CD4-positive, alpha-beta T cell treated with Interleukin-21 for 1 hour (primary cell): ENCODE data around the gene TMEM191C.
"Not testable (repeated sequence)": the region's sequence is repeated elsewhere in the genome, so short reads cannot be mapped to it uniquely, and the experiment has no call there.

ENCODE experiments used
- DNase-seq: peaks from one replicate; pipeline ENCODE4 v3.0.0-alpha.2; 2020

The TMEM191C gene

GRCh38 chr22:21467337-21468193 is at the start of gene TMEM191C:
Gene TMEM191C (plus strand): TSS chr22:21467387. CDS start chr22:21467460, 73 bp downstream.
- DNase-seq = not testable (repeated sequence)

GRCh38 chr22:21417853-21418252 is 49.3 kb upstream of the TMEM191C start:
- DNase-seq = peak; percentile 10

GRCh38 chr22:21418974-21419638 is 48.1 kb upstream of the TMEM191C start:
- DNase-seq = not testable (repeated sequence)

DNA sequence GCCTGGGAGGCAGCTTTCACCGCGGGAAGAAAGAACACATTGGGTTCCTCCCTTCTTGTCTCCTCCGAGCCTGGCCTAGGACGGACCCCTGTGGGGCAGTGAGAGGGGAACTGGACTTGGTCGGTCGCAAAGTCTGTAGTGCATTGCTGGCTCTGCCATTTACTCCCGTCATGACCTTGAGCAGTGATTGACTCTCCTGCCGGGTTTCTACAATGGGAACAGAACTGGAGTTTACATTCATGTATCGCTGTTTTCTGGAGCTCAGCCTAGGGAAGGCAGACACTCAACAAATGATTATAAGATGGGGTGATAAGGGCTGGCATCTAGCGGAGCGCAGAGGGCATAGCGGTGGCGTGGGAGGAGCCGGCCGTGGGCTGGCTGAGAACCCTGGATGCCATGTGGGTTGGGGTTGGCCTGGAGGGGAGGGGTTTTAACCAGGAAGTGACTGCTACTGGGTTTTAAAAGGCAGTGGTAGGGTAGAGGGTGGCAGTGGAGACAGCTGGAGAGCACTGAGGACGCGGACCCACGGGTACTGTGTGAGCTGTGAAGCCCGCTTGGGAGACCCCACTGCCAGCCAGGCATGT is 46.9 kb upstream of the TMEM191C start:
- DNase-seq = not testable (repeated sequence)

GRCh38 chr22:21424084-21424709 is 43.0 kb upstream of the TMEM191C start:
- not testable (repeated sequence) for DNase-seq

DNA sequence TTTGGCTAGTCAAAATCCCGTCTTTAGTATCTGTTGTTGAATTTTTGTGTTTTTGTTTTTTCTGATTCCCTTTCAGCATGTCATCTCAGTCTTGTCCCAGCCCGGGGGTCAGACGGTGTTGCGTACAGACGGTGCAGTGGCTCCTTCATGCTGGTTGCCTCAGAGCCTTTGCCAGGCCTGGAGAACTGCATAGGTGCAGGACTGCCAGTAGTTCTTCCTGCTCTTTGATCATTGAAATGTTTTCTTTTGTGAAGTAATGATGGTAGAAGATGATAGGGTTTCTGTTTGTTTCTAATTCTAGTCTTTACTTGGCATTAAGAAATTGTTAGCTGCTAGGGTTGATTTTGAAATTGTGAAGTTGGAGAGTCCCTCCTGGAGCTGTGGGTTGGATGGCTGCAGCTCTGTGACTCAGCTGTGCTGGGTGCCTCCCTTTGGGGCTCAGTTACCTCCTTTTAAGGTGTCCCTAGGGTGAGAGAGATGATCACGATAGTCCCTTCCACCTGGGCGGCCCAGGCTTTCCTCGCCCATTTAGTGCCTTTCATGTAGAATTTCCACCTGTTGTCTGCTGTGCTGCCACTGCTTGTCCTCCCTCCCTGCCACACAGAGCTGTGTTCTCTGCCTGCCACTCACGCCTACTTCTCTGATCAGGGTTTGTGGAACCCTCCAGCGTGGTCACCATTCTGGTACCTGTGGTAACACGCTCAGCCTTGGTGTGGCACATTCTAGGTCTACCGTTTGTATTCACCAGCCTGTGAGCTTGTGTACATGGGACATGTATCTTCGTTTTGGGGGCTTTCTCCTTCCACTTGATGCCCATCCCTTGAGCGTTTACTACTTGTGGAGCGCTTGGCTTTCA is 32.6 kb upstream of the TMEM191C start:
- DNase-seq = not testable (repeated sequence)

DNA sequence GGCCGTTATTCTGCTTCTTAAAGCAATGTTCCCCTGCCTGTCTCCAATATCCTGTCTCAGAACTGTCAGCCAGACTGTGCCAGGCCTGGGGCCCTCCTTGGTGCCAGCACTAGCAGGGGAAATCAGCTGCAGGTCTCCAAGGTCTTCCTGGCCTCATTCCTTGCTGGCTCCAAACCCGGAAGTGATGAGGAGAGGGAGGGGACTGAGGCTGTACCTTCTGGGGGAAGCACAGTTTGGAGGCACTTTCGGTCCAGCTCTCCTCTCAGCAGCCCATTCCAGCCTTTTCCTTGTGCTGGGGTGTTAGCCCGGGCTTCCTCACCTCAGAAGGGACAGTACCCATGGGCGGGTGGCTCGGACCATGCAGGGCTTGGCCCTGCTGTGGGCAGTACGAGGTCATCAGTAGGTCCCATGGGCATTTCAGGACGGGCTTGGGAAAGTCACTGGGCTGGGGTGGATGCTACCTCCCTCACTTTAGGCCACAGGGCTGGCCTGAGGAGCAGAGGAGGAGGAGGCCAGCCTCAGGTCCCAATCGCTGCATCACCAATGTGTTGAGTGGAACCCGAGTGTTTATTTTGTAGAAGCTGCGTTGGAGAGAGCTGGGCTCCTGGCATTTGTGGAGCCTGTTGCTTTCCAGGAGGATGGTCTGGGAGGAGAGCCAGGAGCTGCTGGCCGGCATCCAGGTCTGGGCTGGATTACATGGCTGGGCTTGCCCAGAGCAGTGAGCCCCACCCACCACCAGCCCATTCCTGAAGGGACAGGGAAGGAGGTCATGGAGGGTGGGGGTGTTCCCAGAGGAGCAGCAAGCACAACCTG is 31.0 kb upstream of the TMEM191C start:
- not testable (repeated sequence) for DNase-seq

- DNase-seq = not testable (repeated sequence)
Measured at GRCh38 chr22:21438013-21438412, 29.2 kb upstream of the TMEM191C start.

- DNase-seq = not testable (repeated sequence)
Measured at GRCh38 chr22:21440018-21440636, 27.1 kb upstream of the TMEM191C start.

DNA sequence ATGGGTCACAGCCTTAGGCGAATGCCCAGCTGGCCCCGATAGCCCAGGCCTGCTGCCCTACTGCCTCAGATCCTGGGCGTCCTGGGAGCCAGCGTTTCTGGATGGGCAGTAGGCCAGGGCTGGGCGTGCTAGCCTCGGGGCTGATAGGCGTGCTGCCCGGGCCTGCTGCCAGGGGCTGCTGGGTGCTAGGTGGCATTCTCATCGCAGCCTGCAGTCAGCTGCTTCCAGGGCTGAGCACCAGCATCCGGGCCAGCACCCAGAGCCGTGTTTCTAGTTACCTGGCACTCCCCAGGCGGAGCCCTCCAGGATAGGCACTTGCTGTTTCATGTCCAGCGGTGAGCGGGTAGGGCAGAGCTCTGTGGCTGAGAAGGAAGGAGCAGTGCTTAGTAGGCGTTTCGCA is 26.5 kb upstream of the TMEM191C start:
- DNase-seq = not testable (repeated sequence)

DNA sequence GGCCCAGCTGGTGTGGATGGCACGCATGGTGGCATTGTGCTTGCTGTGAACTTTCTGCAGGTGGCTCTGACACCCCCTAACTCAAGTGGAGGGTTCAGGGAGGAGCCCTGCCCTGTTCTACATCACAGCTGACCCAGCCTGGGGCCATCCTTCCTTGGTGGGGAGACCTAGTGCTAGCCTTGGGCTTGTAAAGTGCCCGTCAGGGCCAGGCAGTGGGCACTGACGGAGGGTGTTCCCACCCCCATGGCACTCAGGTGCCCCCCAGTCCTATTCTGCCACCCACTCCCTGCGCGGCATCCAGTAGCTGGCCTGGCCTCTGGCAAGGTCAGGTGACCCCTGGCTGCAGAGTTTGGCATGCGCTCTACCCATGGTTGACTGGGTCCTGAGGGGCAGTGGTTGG is 26.0 kb upstream of the TMEM191C start:
- not testable (repeated sequence) for DNase-seq

- DNase-seq = not testable (repeated sequence)
Measured at GRCh38 chr22:21442123-21442522, 25.1 kb upstream of the TMEM191C start.

DNA sequence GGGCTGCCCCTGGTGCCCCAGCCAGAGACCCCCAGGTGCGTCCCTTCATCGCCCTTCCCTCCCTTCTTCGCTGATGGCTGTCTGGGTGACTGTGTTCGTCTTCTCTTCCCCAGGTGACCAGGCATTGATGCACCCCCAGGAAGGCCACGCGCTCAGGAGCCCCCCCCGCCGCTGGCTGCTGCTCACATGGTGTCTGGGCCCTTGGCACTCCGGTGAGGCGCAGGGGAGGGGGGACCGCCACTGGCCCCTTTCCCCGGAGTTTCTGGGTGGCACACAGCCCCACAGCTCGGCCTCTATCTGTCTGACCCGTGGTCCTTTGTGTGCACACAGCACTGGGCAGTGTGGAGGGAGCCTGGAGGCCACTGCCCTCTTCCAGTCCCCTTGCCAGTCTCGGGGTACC is 24.5 kb upstream of the TMEM191C start:
- not testable (repeated sequence) for DNase-seq

- DNase-seq = no peak
Measured at GRCh38 chr22:21443057-21443734, 24.0 kb upstream of the TMEM191C start.

GRCh38 chr22:21443735-21444421 is 23.3 kb upstream of the TMEM191C start:
- no peak for DNase-seq

DNA sequence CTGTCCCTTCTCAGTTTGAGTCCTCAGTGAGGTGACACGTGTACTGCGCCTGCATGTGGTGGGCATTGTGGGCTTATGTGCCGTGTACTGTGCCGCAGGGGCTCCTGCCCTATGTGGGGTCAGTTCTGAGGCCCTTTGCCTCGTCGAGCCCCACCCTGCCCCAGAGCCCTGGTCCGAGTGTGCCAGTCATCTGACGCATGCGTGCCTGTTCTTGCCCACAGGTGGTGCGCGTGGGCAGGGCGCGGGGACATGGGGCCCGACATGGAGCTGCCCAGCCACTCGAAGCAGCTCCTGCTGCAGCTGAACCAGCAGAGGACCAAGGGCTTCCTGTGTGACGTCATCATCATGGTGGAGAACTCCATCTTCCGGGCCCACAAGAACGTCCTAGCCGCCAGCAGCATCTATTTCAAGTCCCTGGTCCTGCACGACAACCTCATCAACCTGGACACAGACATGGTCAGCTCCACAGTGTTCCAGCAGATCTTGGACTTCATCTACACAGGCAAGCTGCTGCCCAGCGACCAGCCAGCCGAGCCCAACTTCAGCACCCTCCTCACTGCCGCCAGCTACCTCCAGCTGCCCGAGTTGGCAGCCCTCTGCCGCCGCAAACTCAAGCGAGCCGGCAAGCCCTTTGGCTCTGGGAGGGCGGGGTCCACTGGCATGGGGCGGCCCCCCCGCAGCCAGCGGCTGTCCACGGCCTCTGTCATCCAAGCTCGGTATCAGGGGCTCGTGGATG is 22.3 kb upstream of the TMEM191C start:
- DNase-seq = no peak

DNA sequence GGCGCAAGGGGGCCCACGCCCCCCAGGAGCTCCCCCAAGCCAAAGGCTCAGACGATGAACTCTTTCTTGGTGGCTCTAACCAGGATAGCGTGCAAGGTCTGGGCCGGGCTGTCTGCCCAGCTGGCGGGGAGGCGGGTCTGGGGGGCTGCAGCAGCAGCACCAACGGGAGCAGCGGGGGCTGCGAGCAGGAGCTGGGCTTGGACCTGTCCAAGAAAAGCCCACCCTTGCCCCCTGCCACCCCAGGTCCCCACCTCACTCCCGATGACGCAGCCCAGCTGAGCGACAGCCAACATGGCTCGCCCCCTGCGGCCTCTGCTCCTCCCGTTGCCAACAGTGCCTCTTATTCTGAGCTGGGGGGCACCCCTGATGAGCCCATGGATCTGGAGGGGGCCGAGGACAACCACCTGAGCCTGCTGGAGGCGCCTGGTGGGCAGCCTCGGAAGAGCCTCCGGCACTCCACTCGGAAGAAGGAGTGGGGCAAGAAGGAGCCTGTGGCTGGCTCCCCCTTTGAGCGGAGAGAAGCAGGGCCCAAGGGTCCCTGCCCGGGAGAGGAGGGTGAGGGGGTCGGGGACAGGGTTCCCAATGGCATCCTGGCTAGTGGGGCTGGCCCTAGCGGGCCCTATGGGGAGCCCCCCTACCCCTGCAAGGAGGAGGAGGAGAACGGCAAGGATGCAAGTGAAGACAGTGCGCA is 21.6 kb upstream of the TMEM191C start:
- DNase-seq = no peak
